CD4-positive, alpha-beta memory T cell (primary cell): ENCODE data around the gene MARCKS. TPM values are rescaled to one million over a fixed set of nuclear protein-coding genes. Genes with fewer than 3 reads are reported as not detected.
A peak's percentile ranks its signal among the peaks of the same experiment; 100 is the strongest.

Experiments used
- CTCF ChIA-PET: fragments of 350-600 bp; sonication (Branson Sonifier 250); formaldehyde crosslinking; loops from one replicate; lab custom pipeline; 2021; ENCODE audit warnings: inconsistent platforms; ENCODE audit not compliant: partially characterized antibody; lab: Charles Lee
- POLR2A ChIA-PET: fragments of 350-600 bp; sonication (Branson Sonifier 250); formaldehyde crosslinking; loops from one replicate; lab custom pipeline; 2021; ENCODE audit not compliant: partially characterized antibody; lab: Charles Lee
- DNase-seq, 5 donors: peaks; one replicate each; pipeline versions ENCODE4 v3.0.0 to v3.0.0-alpha.2; 2020 to 2022; ENCODE audit warnings: mixed read lengths in 1 of 5
- H3K27ac ChIP-seq: one replicate; pipeline ENCODE4 v1.7.0; 2013; ENCODE audit warnings: low read depth, low read length
- H3K27me3 ChIP-seq: 2 replicates; pipeline ENCODE4 v1.7.0; 2013; ENCODE audit warnings: mild to moderate bottlenecking, low read length, moderate library complexity; ENCODE audit not compliant: insufficient read depth
- H3K36me3 ChIP-seq: 2 replicates; pipeline ENCODE4 v1.7.0; 2013; ENCODE audit warnings: mild to moderate bottlenecking, low read length, moderate library complexity; ENCODE audit not compliant: insufficient read depth
- H3K4me1 ChIP-seq: 2 replicates; pipeline ENCODE4 v1.7.0; 2013; ENCODE audit warnings: mild to moderate bottlenecking, low read length, moderate library complexity; ENCODE audit not compliant: insufficient read depth
- H3K4me3 ChIP-seq, 2 donors: one replicate each; pipeline ENCODE4 v1.7.0; 2013; ENCODE audit warnings: low read length in 2 of 2, mild to moderate bottlenecking in 1 of 2
- H3K9me3 ChIP-seq, 2 donors: one replicate each; pipeline ENCODE4 v1.7.0; 2013; ENCODE audit warnings: low read length in 2 of 2, control low read depth in 1 of 2; ENCODE audit not compliant: control insufficient read depth in 1 of 2
- H3K27ac Mint-ChIP-seq, 7 donors: one replicate each; pipeline ENCODE4 v1.8.0; 2020 to 2021; ENCODE audit warnings: mixed read lengths in 7 of 7, mild to moderate bottlenecking in 6 of 7, inconsistent platforms in 3 of 7, moderate library complexity in 3 of 7
- H3K27me3 Mint-ChIP-seq, 2 donors: one replicate each; pipeline ENCODE4 v1.8.0; 2020 to 2021; ENCODE audit warnings: mixed read lengths in 2 of 2
- H3K36me3 Mint-ChIP-seq, 2 donors: one replicate each; pipeline ENCODE4 v1.8.0; 2020 to 2021; ENCODE audit warnings: mixed read lengths in 2 of 2, inconsistent platforms in 1 of 2, mild to moderate bottlenecking in 1 of 2
- H3K4me1 Mint-ChIP-seq, 4 donors: one replicate each; pipeline ENCODE4 v1.8.0; 2020 to 2021; ENCODE audit warnings: mixed read lengths in 4 of 4, mild to moderate bottlenecking in 1 of 4
- H3K4me3 Mint-ChIP-seq, 8 donors: one replicate each; pipeline ENCODE4 v1.8.0; 2020 to 2021; ENCODE audit warnings: mixed read lengths in 8 of 8, mild to moderate bottlenecking in 7 of 8, moderate library complexity in 6 of 8, inconsistent platforms in 3 of 8
- H3K9me3 Mint-ChIP-seq, 8 donors: one replicate each; pipeline ENCODE4 v1.8.0; 2020 to 2021; ENCODE audit warnings: mixed read lengths in 8 of 8, mild to moderate bottlenecking in 5 of 8, inconsistent platforms in 3 of 8, moderate library complexity in 1 of 8
- intact Hi-C: fragments of 100-400 bp; cut with micrococcal nuclease; formaldehyde crosslinking; loops from one replicate; pipeline ENCODE4 v1.15.1; 2023
- polyA plus RNA-seq, 2 donors: library from polyadenylated mRNA; unstranded; fragments of 300-500 nt; fragmentation: Illumina TruSeq; gene quantifications; one replicate each; pipeline ENCODE4 v1.2.3, GENCODE V29; 2021
- total RNA-seq, 2 experiments: library from RNA; stranded (reverse); gene quantifications; one replicate each; pipeline ENCODE4 v1.2.3, GENCODE V29; 2021

Gene MARCKS
- total and polyA plus RNA-seq, 4 experiments from 2014 or later: 0.18 to 2.7 (median 2.2) TPM; not detected in 1

DNA sequence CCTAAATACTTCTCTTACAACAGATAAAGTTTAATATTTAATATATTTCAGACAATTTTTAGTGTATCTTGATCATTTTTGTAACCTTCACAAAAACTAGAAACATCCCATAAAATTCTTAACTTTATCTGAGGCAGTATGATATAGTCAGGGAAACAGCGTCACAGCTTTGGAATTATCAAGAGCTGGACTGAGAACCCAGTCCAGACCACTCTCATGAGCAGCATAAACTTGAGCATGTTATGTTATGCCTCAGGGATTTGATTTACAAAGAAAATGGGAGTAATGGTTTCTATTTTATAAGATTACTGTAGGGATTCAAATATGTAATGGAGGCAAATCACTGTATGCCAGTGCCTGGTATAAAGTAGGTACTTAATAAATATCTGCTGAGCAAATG, 8.3 kb upstream of the MARCKS start:
- H3K27me3 Mint-ChIP-seq: peaks cover 33 to 39% of the 10 kb centered on the region in 2 donors
- DNase-seq: no peak
- intact Hi-C loops: no loop called here
- H3K4me3 ChIP-seq: no peak overlapping the region
- ChIA-PET CTCF (interaction anchor here (0.6 to 1.5 kb wide), 2 partner anchors 10 to 14 kb away, joined by 3 to 4 read pairs; no protein-coding TSS in a partner anchor), POLR2A (no interaction called here)
- H3K36me3 ChIP-seq: no peaks in the 10 kb centered on the region
- H3K4me1 ChIP-seq: no peaks in the 10 kb centered on the region
- H3K27me3 ChIP-seq: peaks cover 14% of the 10 kb centered on the region
- no peaks in the 10 kb centered on the region for H3K4me1 Mint-ChIP-seq
- no peaks in the 10 kb centered on the region for H3K9me3 ChIP-seq
- H3K4me3 Mint-ChIP-seq: no peak overlapping the region
- H3K27ac Mint-ChIP-seq: no peak overlapping the region
- H3K27ac ChIP-seq: no peak overlapping the region
- H3K36me3 Mint-ChIP-seq: no peaks in the 10 kb centered on the region
- no peaks in the 10 kb centered on the region for H3K9me3 Mint-ChIP-seq

DNA sequence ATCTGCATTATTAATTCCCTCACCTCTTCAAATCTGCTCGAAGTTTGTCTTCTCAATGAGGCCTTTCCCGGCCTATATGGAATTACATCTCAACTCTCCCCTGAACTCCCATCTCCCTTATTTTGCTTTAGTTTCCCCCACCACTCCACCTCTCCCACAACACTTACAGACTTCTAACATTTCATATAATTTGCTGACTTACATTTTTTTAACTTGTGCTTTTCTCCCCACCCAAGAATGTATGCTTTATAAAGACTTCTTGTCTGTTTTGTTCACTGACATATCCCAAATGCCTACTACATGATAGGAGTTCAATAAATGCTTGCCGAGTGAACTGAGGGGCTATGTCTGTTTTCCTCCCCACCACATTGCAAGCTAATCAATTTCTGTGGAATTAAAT, 3.9 kb upstream of the MARCKS start:
- Mint-ChIP-seq H3K27ac (no peak overlapping the region), H3K27me3 (peaks cover 43 to 45% of the 10 kb centered on the region in 2 donors), H3K4me3 (no peak overlapping the region), H3K4me1 (peaks cover 0 to 9% (median 7%) of the 10 kb centered on the region in 4 donors), H3K36me3 (no peaks in the 10 kb centered on the region), H3K9me3 (peaks cover 0 to 8% (median 2%) of the 10 kb centered on the region in 8 donors)
- Histone ChIP-seq H3K4me3 (no peak overlapping the region), H3K9me3 (no peaks in the 10 kb centered on the region), H3K36me3 (no peaks in the 10 kb centered on the region), H3K4me1 (peaks cover 30% of the 10 kb centered on the region), H3K27me3 (peaks cover 48% of the 10 kb centered on the region), H3K27ac (no peak overlapping the region)
- intact Hi-C loops: no loop called here
- ChIA-PET POLR2A (no interaction called here), CTCF (no interaction called here)
- no peak for DNase-seq

DNA sequence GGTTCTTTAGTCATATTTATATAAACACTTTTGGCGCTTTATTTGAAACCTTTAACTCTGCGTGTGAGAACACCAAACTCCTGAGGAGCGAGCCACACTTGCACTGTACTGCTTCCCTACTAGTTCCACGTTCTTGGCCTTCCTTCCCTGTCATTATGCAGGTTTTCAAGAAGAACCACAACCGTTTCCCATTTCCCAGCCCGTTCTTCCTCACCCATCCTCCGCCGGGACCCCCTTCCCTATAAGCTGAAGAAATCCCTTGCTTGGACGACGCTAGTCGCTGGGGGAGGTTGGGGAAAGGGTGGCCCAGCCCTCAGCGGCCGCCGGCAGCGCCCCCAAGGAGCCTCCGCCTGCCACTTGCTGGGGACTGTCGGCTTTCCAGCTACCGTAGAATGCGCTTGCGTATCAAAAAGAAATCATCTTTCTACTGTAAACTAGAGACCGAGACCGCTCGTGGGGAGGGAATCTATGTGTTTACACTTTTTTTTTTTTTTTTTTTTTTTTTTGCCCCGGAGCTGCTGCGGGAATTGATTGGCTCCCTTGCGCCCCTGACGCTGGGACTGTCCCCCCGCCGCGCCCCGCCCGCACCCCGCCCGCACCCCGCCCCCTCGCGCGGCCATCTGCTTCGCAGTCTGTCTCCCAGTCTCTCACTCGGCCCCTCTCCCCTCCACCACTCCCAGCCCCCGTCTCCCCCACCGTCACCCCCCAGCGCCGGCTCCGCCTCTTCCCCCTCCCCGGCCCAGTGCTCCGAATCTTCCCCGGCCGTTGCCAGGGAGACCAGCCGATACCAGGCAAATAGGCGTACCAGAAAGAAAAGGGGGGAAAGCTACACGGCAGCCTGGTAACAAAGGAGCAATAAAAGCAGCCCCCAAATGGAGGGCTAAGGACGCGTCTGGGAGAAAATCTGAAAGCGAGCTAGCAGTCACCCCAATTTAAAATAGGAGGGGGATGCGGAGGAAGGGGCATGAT, 2.3 kb upstream of the MARCKS start:
- peaks cover 53% of the 10 kb centered on the region for H3K27me3 ChIP-seq
- POLR2A ChIA-PET: no interaction called here
- CTCF ChIA-PET: no interaction called here

DNA sequence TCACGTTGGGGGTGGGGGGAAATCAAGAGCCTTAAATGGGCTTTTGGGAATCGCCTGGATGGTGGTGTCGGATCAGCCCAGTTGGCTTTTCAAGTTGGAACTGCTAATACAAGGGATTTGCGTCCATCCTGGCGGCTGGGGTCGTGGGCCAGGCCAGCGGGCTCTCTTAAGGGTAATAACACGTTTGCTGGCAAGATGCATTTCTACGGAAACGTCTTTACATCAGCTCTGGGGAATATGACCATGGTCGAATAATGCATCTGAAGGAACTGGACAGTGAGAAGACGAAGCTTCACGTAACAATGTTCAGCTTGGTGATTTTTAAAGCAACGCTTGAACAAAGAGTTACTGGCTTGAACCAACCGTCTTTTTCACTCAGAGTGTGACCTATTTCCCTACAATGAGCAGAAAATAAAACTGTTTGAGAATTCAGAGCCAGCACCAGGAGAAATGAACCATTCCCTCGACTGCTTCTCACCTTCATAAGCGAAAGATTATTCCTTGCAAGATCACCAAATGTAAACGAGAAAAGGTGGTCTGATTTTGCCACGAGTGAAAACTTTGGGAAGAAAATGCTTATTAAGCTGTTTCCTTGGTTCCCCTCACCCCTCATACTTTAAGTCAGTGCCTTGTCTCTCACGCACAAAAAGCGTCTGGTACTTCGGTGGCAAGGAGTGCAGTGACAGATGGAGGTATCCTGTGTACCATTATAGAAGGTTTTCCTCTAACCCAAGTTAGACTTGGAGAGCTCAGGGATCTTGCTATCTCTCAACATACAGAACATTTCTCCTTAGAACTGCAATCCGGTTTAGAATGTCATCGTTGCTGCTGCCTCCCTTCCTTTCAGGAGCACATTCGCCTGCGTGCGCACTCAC, 1.4 kb upstream of the MARCKS start:
- no peaks in the 10 kb centered on the region for H3K36me3 Mint-ChIP-seq
- peak overlapping the region in 1 of 7 donors; percentile 30 for H3K27ac Mint-ChIP-seq
- H3K4me3 Mint-ChIP-seq: peak overlapping the region in 1 of 8 donors; percentile 41
- Histone ChIP-seq H3K4me1 (peaks cover 41% of the 10 kb centered on the region), H3K27me3 (peaks cover 53% of the 10 kb centered on the region), H3K4me3 (peak overlapping the region in 1 of 2 donors; percentile 44), H3K9me3 (no peaks in the 10 kb centered on the region), H3K27ac (no peak overlapping the region), H3K36me3 (no peaks in the 10 kb centered on the region)
- ChIA-PET CTCF (no interaction called here), POLR2A (no interaction called here)
- intact Hi-C loops: loop anchor here (5.0 kb wide), 1 partner anchor 117 kb away; the partner anchor contains the start of gene HDAC2
- peaks cover 0 to 19% (median 12%) of the 10 kb centered on the region in 4 donors for H3K4me1 Mint-ChIP-seq
- H3K9me3 Mint-ChIP-seq: peaks cover 0 to 9% (median 3%) of the 10 kb centered on the region in 8 donors
- peaks cover 40 to 43% of the 10 kb centered on the region in 2 donors for H3K27me3 Mint-ChIP-seq
- DNase-seq: peak in 3 of 5 donors; percentile 3 to 26 (median 13)

More for the DNA sequence above, 2.3 kb upstream of the MARCKS start:
- peak overlapping the region in 1 of 7 donors; percentile 38 for H3K27ac Mint-ChIP-seq
- peaks cover 0 to 8% (median 2%) of the 10 kb centered on the region in 8 donors for H3K9me3 Mint-ChIP-seq
- H3K4me1 ChIP-seq: peaks cover 41% of the 10 kb centered on the region
- no peak overlapping the region for H3K27ac ChIP-seq
- H3K27me3 Mint-ChIP-seq: peaks cover 40% of the 10 kb centered on the region in 2 donors
- peaks cover 0 to 16% (median 11%) of the 10 kb centered on the region in 4 donors for H3K4me1 Mint-ChIP-seq
- intact Hi-C loops: loop anchor here (5.0 kb wide), 1 partner anchor 117 kb away; the partner anchor contains the start of gene HDAC2
- H3K4me3 ChIP-seq: no peak overlapping the region
- peak overlapping the region in 6 of 8 donors; percentile 15 to 66 (median 33) for H3K4me3 Mint-ChIP-seq
- H3K9me3 ChIP-seq: no peaks in the 10 kb centered on the region
- no peaks in the 10 kb centered on the region for H3K36me3 Mint-ChIP-seq
- no peaks in the 10 kb centered on the region for H3K36me3 ChIP-seq
- peak in 2 of 5 donors; percentile 2 to 13 for DNase-seq

DNA sequence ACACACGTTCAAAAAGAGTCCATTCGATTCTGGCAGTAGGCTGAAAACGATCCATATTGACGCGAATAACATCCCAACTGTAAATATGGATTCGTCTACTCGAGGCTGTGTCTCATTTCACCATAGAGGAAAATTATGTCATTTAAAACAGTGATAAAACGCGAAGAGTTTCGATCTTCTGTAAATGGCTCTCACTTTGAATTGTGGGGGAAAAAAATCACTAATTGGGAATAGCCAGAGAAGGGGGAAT, 845 bp upstream of the MARCKS start:
- Mint-ChIP-seq H3K27ac (no peak overlapping the region), H3K36me3 (no peaks in the 10 kb centered on the region), H3K9me3 (peaks cover 0 to 10% (median 5%) of the 10 kb centered on the region in 8 donors), H3K4me1 (peaks cover 0 to 20% (median 12%) of the 10 kb centered on the region in 4 donors), H3K4me3 (no peak overlapping the region), H3K27me3 (peaks cover 39 to 42% of the 10 kb centered on the region in 2 donors)
- intact Hi-C loops: loop anchor here (5.0 kb wide), 1 partner anchor 116 kb away; the partner anchor contains the start of gene HDAC2
- Histone ChIP-seq H3K36me3 (no peaks in the 10 kb centered on the region), H3K27me3 (peaks cover 53% of the 10 kb centered on the region), H3K4me3 (peak overlapping the region in 1 of 2 donors; percentile 44), H3K4me1 (peaks cover 41% of the 10 kb centered on the region), H3K27ac (no peak overlapping the region), H3K9me3 (no peaks in the 10 kb centered on the region)
- DNase-seq: peak in 1 of 5 donors; percentile 13
- ChIA-PET POLR2A (no interaction called here), CTCF (no interaction called here)

DNA sequence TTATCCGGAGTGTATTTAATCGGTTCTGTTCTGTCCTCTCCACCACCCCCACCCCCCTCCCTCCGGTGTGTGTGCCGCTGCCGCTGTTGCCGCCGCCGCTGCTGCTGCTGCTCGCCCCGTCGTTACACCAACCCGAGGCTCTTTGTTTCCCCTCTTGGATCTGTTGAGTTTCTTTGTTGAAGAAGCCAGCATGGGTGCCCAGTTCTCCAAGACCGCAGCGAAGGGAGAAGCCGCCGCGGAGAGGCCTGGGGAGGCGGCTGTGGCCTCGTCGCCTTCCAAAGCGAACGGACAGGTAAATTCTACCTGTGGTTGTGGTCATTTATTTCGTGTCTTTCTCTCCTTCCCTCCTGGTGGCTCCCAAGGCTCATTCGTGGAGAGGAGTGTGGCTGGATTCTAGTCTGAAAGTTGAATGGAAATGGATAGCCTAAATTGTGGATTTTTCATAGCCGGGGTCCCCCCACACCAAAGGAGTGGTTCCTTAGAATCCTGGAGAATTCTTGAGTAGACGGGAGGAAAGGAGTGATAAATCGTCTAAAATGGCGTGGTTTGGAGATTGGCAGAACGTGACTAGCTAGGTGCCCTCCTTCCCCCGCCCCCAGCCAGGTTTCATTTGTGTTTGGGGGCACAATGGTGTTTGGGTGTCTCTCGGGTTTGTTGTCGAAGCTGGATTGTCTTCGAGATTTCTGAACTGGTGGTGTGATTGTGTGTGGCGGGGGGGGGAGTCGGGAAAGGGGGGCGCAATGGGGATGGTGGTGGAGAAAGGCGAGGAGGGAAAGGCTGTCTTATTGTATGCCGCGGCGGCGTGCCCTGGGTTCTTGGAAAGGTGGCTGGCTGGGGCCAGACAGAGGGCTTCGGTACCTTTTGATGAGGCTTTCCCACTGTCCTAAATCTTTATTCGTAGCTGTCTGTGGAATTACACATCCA, 673 bp downstream of the MARCKS start:
- peaks cover 0 to 20% (median 12%) of the 10 kb centered on the region in 4 donors for H3K4me1 Mint-ChIP-seq
- H3K9me3 ChIP-seq: no peaks in the 10 kb centered on the region
- ChIA-PET CTCF (interaction anchor here (0.7 to 1.5 kb wide), 6 partner anchors 9 to 1683 kb away, joined by 3 to 5 read pairs (median 4); no protein-coding TSS in a partner anchor), POLR2A (no interaction called here)
- no peak overlapping the region for H3K27ac ChIP-seq
- H3K27me3 ChIP-seq: peaks cover 47% of the 10 kb centered on the region
- DNase-seq: peak in 3 of 5 donors; percentile 3 to 12 (median 12)
- H3K4me3 ChIP-seq: peak overlapping the region; percentile 31 to 55
- H3K4me1 ChIP-seq: peaks cover 41% of the 10 kb centered on the region
- H3K27me3 Mint-ChIP-seq: peaks cover 40 to 41% of the 10 kb centered on the region in 2 donors
- H3K36me3 ChIP-seq: no peaks in the 10 kb centered on the region
- no peaks in the 10 kb centered on the region for H3K36me3 Mint-ChIP-seq
- intact Hi-C loops: loop anchor here (5.0 kb wide), 1 partner anchor 114 kb away; the partner anchor contains the start of gene HDAC2
- peaks cover 0 to 10% (median 5%) of the 10 kb centered on the region in 8 donors for H3K9me3 Mint-ChIP-seq
- H3K4me3 Mint-ChIP-seq: peak overlapping the region in 2 of 8 donors; percentile 71 to 85
- no peak overlapping the region for H3K27ac Mint-ChIP-seq
